GM12878 (cell line): ENCODE results near the gene PTCD1. TPM values are rescaled to one million over a fixed set of nuclear protein-coding genes. Genes with fewer than 3 reads are reported as not detected.

Source experiments
- BACH1 ChIP-seq: fragments of 450-650 bp; IDR thresholded peaks from 2 replicates; pipeline ENCODE4 v1.6.1; 2017; ENCODE audit warnings: mild to moderate bottlenecking, borderline replicate concordance
- CEBPZ ChIP-seq: fragments of 150-350 bp; IDR thresholded peaks from 2 replicates; pipeline ENCODE4 v1.6.1; 2016; ENCODE audit warnings: low read depth, low read length
- CHD2 ChIP-seq: IDR thresholded peaks from 2 replicates; pipeline ENCODE4 v1.6.1; 2011; ENCODE audit warnings: low read depth, low read length, improper control_type of control experiment, borderline replicate concordance
- E2F8 ChIP-seq: fragments of 450-650 bp; IDR thresholded peaks from 2 replicates; pipeline ENCODE4 v1.6.1; 2018; ENCODE audit warnings: mild to moderate bottlenecking, low read depth, moderate library complexity; ENCODE audit not compliant: partially characterized antibody
- GATAD2B ChIP-seq: fragments of 450-650 bp; conservative IDR thresholded peaks from 2 replicates; pipeline ENCODE4 v1.6.1; 2017; ENCODE audit warnings: low read depth, mild to moderate bottlenecking, moderate library complexity
- JUND ChIP-seq: IDR thresholded peaks from 2 replicates; pipeline ENCODE4 v1.6.1; 2012; ENCODE audit warnings: low read depth, mild to moderate bottlenecking, low read length, improper control_type of control experiment, moderate library complexity
- KLF5 ChIP-seq: fragments of 450-650 bp; IDR thresholded peaks from 2 replicates; pipeline ENCODE4 v1.6.1; 2014; ENCODE audit warnings: mild to moderate bottlenecking; ENCODE audit not compliant: partially characterized antibody
- MAX ChIP-seq: IDR thresholded peaks from 2 replicates; pipeline ENCODE4 v1.6.1; 2012; ENCODE audit warnings: low read depth, low read length, improper control_type of control experiment
- NKRF ChIP-seq: fragments of 450-650 bp; conservative IDR thresholded peaks from 2 replicates; pipeline ENCODE4 v1.6.1; 2017; ENCODE audit warnings: mild to moderate bottlenecking, moderate library complexity
- NRF1 ChIP-seq: conservative IDR thresholded peaks from 2 replicates; pipeline ENCODE4 v1.6.1; 2011; ENCODE audit warnings: mild to moderate bottlenecking, low read depth, low read length, improper control_type of control experiment
- PAX5 ChIP-seq: IDR thresholded peaks from 2 replicates; pipeline ENCODE4 v1.6.1; 2011; ENCODE audit warnings: low read depth, low read length, borderline replicate concordance
- RB1 ChIP-seq: fragments of 450-650 bp; formaldehyde crosslinking; IDR thresholded peaks from 2 replicates; pipeline ENCODE4 v1.6.1; 2017; ENCODE audit warnings: mild to moderate bottlenecking, borderline replicate concordance
- SKIL ChIP-seq: fragments of 450-650 bp; IDR thresholded peaks from 2 replicates; pipeline ENCODE4 v1.6.1; 2017; ENCODE audit warnings: mild to moderate bottlenecking, low read depth, inconsistent platforms; ENCODE audit not compliant: poor library complexity, severe bottlenecking
- SMAD5 ChIP-seq: IDR thresholded peaks from 2 replicates; pipeline ENCODE4 v1.6.1; 2016; ENCODE audit warnings: antibody characterized with exemption, low read depth
- SPI1 ChIP-seq: IDR thresholded peaks from 2 replicates; pipeline ENCODE4 v1.6.1; 2011; ENCODE audit warnings: low read depth, mild to moderate bottlenecking, low read length, moderate library complexity, borderline replicate concordance; ENCODE audit not compliant: insufficient read depth
- STAT3 ChIP-seq: IDR thresholded peaks from 2 replicates; pipeline ENCODE4 v1.6.1; 2011; ENCODE audit warnings: low read depth, low read length, improper control_type of control experiment
- ZNF622 ChIP-seq: fragments of 450-650 bp; IDR thresholded peaks from 2 replicates; pipeline ENCODE4 v1.6.1; 2017; ENCODE audit warnings: mild to moderate bottlenecking, inconsistent platforms
- polyA plus RNA-seq, 11 experiments: library from polyadenylated mRNA; depleted of rRNA in 4 of 11; unstranded in 6 of 11; stranded (reverse) in 5 of 11; fragments of >200 nt; fragmentation: Nextera tagmentation in 4 of 11; fragmentation: Illumina TruSeq in 1 of 11; extraction: Ambion mirVana in 4 of 11; extraction: Trizol in 1 of 11; gene quantifications; 1 replicate in 1 of 11; 2 replicates in 10 of 11; pipeline versions ENCODE4 v1.2.1 to v1.2.3, GENCODE V29; 2011 to 2016; ENCODE audit warnings: inconsistent platforms in 2 of 11, missing spikeins in 2 of 11, low read depth in 1 of 11
- total RNA-seq, 4 experiments: library from RNA; depleted of rRNA in 3 of 4; stranded (reverse); fragments of >200 nt in 3 of 4; fragmentation: Illumina TruSeq in 1 of 4; extraction: Trizol in 1 of 4; gene quantifications; 2 replicates each; pipeline versions ENCODE4 v1.2.1 to v1.2.3, GENCODE V29; 2013 to 2021

Gene PTCD1
- total and polyA plus RNA-seq, 10 of the 15 experiments (the other 5 are each of a cell fraction or from before 2014, with no cell fraction given), result 0.26 to 9.7 (median 5.0) TPM

GRCh38 chr7:99408379-99409191 is 30.0 kb downstream of the PTCD1 start, which contains the start of the genes BUD31 and PDAP1 (continued):
- TF ChIP-seq MAX, result peak; percentile 79
- TF ChIP-seq KLF5, result peak; percentile 93
- no peak for TF ChIP-seq NRF1
- TF ChIP-seq NKRF, result peak; percentile 79
- TF ChIP-seq E2F8, result peak; percentile 69
- no peak for TF ChIP-seq STAT3
- TF ChIP-seq GATAD2B, result no peak; the same call in 1 of the 2 replicates
- TF ChIP-seq RB1, result peak; percentile 92
- TF ChIP-seq SKIL, result peak; percentile 71
- no peak for TF ChIP-seq CEBPZ
- peak; percentile 90 for TF ChIP-seq JUND
- no peak for TF ChIP-seq ZNF622
- TF ChIP-seq SMAD5, result peak; percentile 93
- peak; percentile 60; the same call in 1 of the 2 replicates for TF ChIP-seq PAX5
- peak; percentile 78 for TF ChIP-seq CHD2
- TF ChIP-seq SPI1, result peak; percentile 45; the same call in 1 of the 2 replicates
- peak; percentile 57; the same call in 1 of the 2 replicates for TF ChIP-seq BACH1
